K562 (cell line): ENCODE data around the gene ANKMY2. TPM values are rescaled to one million over a fixed set of nuclear protein-coding genes. Genes with fewer than 3 reads are reported as not detected.

Experiments
- ATAC-seq: fragments of 200-7000 bp; cut with Tn5 transposase; 3 replicates; pipeline ENCODE4 v1.9.1; 2020; ENCODE audit warnings: moderate library complexity
- BruUV-seq: library from RNA; stranded (reverse); fragments of 400-500 nt; replicated peaks from 2 replicates; lab custom pipeline; 2021; lab: Mats Ljungman, UMichigan
- CTCF ChIA-PET: fragments of 300-600 bp; formaldehyde crosslinking; extraction: SDS; loops from one replicate; lab custom pipeline; 2021; ENCODE audit warnings: low intra/inter-chr PET ratio; lab: Yijun Ruan, JAX
- POLR2A ChIA-PET: fragments of 300-600, 350-650 bp; sonication (Branson Sonifier 250); formaldehyde crosslinking; extraction: SDS; loops from one replicate; lab custom pipeline; 2021; ENCODE audit warnings: antibody characterized with exemption, inconsistent platforms; lab: Yijun Ruan, JAX
- DNase-seq, 4 experiments: peaks; one replicate each; pipeline versions ENCODE4 v3.0.0 to v3.0.0-alpha.2; 2011 to 2018; ENCODE audit warnings: low spot score in 3 of 4, mixed read lengths in 3 of 4; ENCODE audit errors: extremely low read depth in 1 of 4
- FAIRE-seq: peaks from 2 replicates; lab custom pipeline; 2011; peaks lifted over from hg19 to GRCh38; lab: Jason Lieb, UNC
- H2AFZ ChIP-seq: 2 replicates; pipeline ENCODE4 v1.6.0; 2011; ENCODE audit warnings: low read depth, low read length, control low read depth, inconsistent platforms
- H3K27ac ChIP-seq: fragments of 200-600 bp; 3 replicates; pipeline ENCODE4 v1.8.0; 2011; ENCODE audit warnings: low read depth, mild to moderate bottlenecking, control low read depth, inconsistent platforms, low read length, moderate library complexity, mixed read lengths; ENCODE audit errors: extremely low read depth
- H3K27me3 ChIP-seq, 2 experiments: fragments of 300-600 bp in 1 of 2; 2 replicates in 1 of 2; 3 replicates in 1 of 2; pipeline versions ENCODE4 v1.6.0 to v1.8.0; 2011; ENCODE audit warnings: inconsistent platforms in 2 of 2, low read length in 2 of 2, mild to moderate bottlenecking in 1 of 2, mixed read lengths in 1 of 2, moderate library complexity in 1 of 2; ENCODE audit not compliant: control insufficient read depth in 2 of 2, insufficient read depth in 2 of 2
- H3K36me3 ChIP-seq: fragments of 300-600 bp; 3 replicates; pipeline ENCODE4 v1.8.0; 2011; ENCODE audit warnings: mild to moderate bottlenecking, low read length, inconsistent platforms; ENCODE audit not compliant: control insufficient read depth, insufficient read depth
- H3K4me1 ChIP-seq, 2 experiments: fragments of 200-600 bp in 1 of 2; replicated peaks in 1 of 2; 2 replicates in 1 of 2; 3 replicates in 1 of 2; pipeline versions ENCODE4 v1.5.1 to v1.8.0; 2011; ENCODE audit warnings: inconsistent platforms in 2 of 2, low read length in 2 of 2, mild to moderate bottlenecking in 1 of 2, mixed read lengths in 1 of 2, moderate library complexity in 1 of 2; ENCODE audit not compliant: control insufficient read depth in 2 of 2, insufficient read depth in 2 of 2
- H3K4me2 ChIP-seq: 2 replicates; pipeline ENCODE4 v1.6.1; 2011; ENCODE audit warnings: low read length, control low read depth, inconsistent platforms, mixed read lengths; ENCODE audit not compliant: insufficient read depth
- H3K4me3 ChIP-seq: fragments of 200-600 bp; sonication (generic), shearing (Covaris generic); 2 replicates; pipeline ENCODE4 v1.5.1; 2016; ENCODE audit warnings: control low read depth, inconsistent platforms
- H3K79me2 ChIP-seq: fragments of 200-600 bp; 3 replicates; pipeline ENCODE4 v1.8.0; 2011; ENCODE audit warnings: low read length, inconsistent platforms; ENCODE audit not compliant: control insufficient read depth, insufficient read depth
- H3K9ac ChIP-seq, 2 experiments: 2 replicates each; pipeline versions ENCODE4 v1.6.0 to v1.6.1; 2011; ENCODE audit warnings: low read depth in 2 of 2, low read length in 2 of 2, control low read depth in 1 of 2, inconsistent platforms in 1 of 2, mild to moderate bottlenecking in 1 of 2, mixed read lengths in 1 of 2; ENCODE audit not compliant: insufficient read depth in 1 of 2
- H3K9me1 ChIP-seq: one replicate; pipeline ENCODE4 v1.6.0; 2011; ENCODE audit warnings: inconsistent platforms, mild to moderate bottlenecking, low read length, moderate library complexity; ENCODE audit not compliant: control insufficient read depth, insufficient read depth
- H3K9me3 ChIP-seq: replicated peaks from 2 replicates; pipeline ENCODE4 v1.5.1; 2011; ENCODE audit warnings: low read depth, low read length, inconsistent platforms; ENCODE audit not compliant: control insufficient read depth, insufficient read depth
- H4K20me1 ChIP-seq: replicated peaks from 2 replicates; pipeline ENCODE4 v1.6.1; 2011; ENCODE audit warnings: low read length, inconsistent platforms, mixed read lengths; ENCODE audit not compliant: control insufficient read depth, insufficient read depth
- LARP7 ChIP-seq: fragments of 450-650 bp; IDR thresholded peaks from 2 replicates; pipeline ENCODE4 v1.6.1; 2016
- ZBTB33 ChIP-seq: sonication (generic); formaldehyde crosslinking; IDR thresholded peaks from 2 replicates; pipeline ENCODE4 v1.8.1; 2023; ENCODE audit warnings: mild to moderate bottlenecking, missing genetic modification reagents
- WGBS: fragments of 100-300 bp; shearing (Covaris generic); methylation state at CpG from one replicate; pipeline ENCODE4 v1.1.6; 2016; ENCODE audit warnings: low coverage, mixed read lengths; ENCODE audit not compliant: insufficient coverage; ENCODE audit errors: missing lambda C conversion rate; 5-methylcytosine and 5-hydroxymethylcytosine counted together
- in situ Hi-C: fragments of 300-500 bp; cut with MboI; formaldehyde crosslinking; loops from 4 replicates; pipeline ENCODE4 v1.15.0; 2018; ENCODE audit warnings: inconsistent platforms, mixed read lengths
- intact Hi-C: fragments of 100-400 bp; cut with micrococcal nuclease; formaldehyde crosslinking; loops from 2 replicates; pipeline ENCODE4 v1.14.2; 2022
- polyA plus RNA-seq, 8 experiments: library from polyadenylated mRNA; depleted of rRNA in 4 of 8; stranded (reverse) in 5 of 8; unstranded in 3 of 8; fragments of >200 nt; fragmentation: Nextera tagmentation in 2 of 8; fragmentation: Illumina TruSeq in 1 of 8; extraction: Ambion mirVana in 2 of 8; extraction: Trizol in 1 of 8; gene quantifications; 2 replicates each; pipeline versions ENCODE4 v1.2.1 to v1.2.3, GENCODE V29; 2011 to 2014; ENCODE audit warnings: inconsistent platforms in 1 of 8, missing spikeins in 1 of 8
- total RNA-seq, 7 experiments: library from RNA; depleted of rRNA in 6 of 7; stranded (reverse); fragments of >200 nt in 6 of 7; fragmentation: Illumina TruSeq in 2 of 7; extraction: Trizol in 2 of 7; gene quantifications; 2 replicates each; pipeline versions ENCODE4 v1.2.1 to v1.2.3, GENCODE V29; 2011 to 2021; ENCODE audit warnings: low replicate concordance in 1 of 7

ANKMY2 gene
- total and polyA plus RNA-seq, 9 of the 15 experiments (the other 6 are each of a cell fraction or from before 2014, with no cell fraction given): 38.9 to 71.5 (median 48.8) TPM

- WGBS: 92% methylated on average over 4 of the region's 4 CpGs
- intact Hi-C loops: no loop called here
- H3K9me3 ChIP-seq: no peaks in the 10 kb centered on the region
Observed at GRCh38 chr7:16558761-16559302, 86.7 kb downstream of the ANKMY2 start.

More at GRCh38 chr7:16558761-16559302, 86.7 kb downstream of the ANKMY2 start:
- H3K79me2 ChIP-seq: no peaks in the 10 kb centered on the region
- POLR2A ChIA-PET: interaction anchor here (0.8 kb wide), 1 partner anchor 8 kb away, joined by 3 read pairs; no protein-coding TSS in a partner anchor
- ATAC-seq (no peak), FAIRE-seq (no peak), DNase-seq (no peak)
- H3K4me2 ChIP-seq: no peak overlapping the region
- no peaks in the 10 kb centered on the region for H4K20me1 ChIP-seq
- in situ Hi-C loops: loop anchor here (25.0 kb wide), 1 partner anchor 472 kb away; no protein-coding TSS in a partner anchor
- TF ChIP-seq ZBTB33 (CRISPR knock-in tag) (peak; percentile 75), LARP7 (no peak)
- no peaks in the 10 kb centered on the region for H3K27me3 ChIP-seq
- H3K27ac ChIP-seq: no peak overlapping the region
- H3K4me1 ChIP-seq: peaks cover 0 to 2% of the 10 kb centered on the region in 2 experiments; a peak in 2 of 5 replicates
- BruUV-seq: no TSS peak
- CTCF ChIA-PET: no interaction called here
- H3K9ac ChIP-seq: no peak overlapping the region
- H3K36me3 ChIP-seq: no peaks in the 10 kb centered on the region
- H3K4me3 ChIP-seq: no peak overlapping the region
- H3K9me1 ChIP-seq: no peaks in the 10 kb centered on the region
- no peak overlapping the region for H2AFZ ChIP-seq
